Large intestine (tissue), 3 donors: ENCODE results near the gene IGFALS. TPM values are rescaled to one million over a fixed set of nuclear protein-coding genes. Genes with fewer than 3 reads are reported as not detected.

Experiments used
- DNase-seq, 2 donors: peaks; one replicate each; pipeline versions ENCODE4 v3.0.0 to v3.0.0-alpha.2; 2013
- H3K27ac ChIP-seq: one replicate; pipeline ENCODE4 v1.5.1; 2013; ENCODE audit warnings: low read length
- H3K27me3 ChIP-seq: 2 replicates; pipeline ENCODE4 v1.6.1; 2013; ENCODE audit warnings: low read length; ENCODE audit not compliant: control insufficient read depth, insufficient read depth
- H3K36me3 ChIP-seq: 2 replicates; pipeline ENCODE4 v1.6.1; 2013; ENCODE audit warnings: low read length; ENCODE audit not compliant: control insufficient read depth, insufficient read depth
- H3K4me1 ChIP-seq: one replicate; pipeline ENCODE4 v1.6.1; 2013; ENCODE audit warnings: low read length; ENCODE audit not compliant: control insufficient read depth, insufficient read depth
- H3K4me3 ChIP-seq: one replicate; pipeline ENCODE4 v1.5.1; 2013; ENCODE audit warnings: low read length
- H3K9me3 ChIP-seq: one replicate; pipeline ENCODE4 v1.6.1; 2013; ENCODE audit warnings: mild to moderate bottlenecking, low read depth, low read length, moderate library complexity; ENCODE audit not compliant: control insufficient read depth
- WGBS: methylation state at CpG from one replicate; pipeline ENCODE4 v1.1.5; 2013; ENCODE audit warnings: low lambda C conversion rate; ENCODE audit not compliant: insufficient coverage; 5-methylcytosine and 5-hydroxymethylcytosine counted together
- polyA plus RNA-seq: library from polyadenylated mRNA; unstranded; fragments of 120-200 nt; gene quantifications from one replicate; pipeline ENCODE4 v1.2.1, GENCODE V29; 2013

Gene IGFALS
- polyA plus RNA-seq, 1 donor, result 8.3 TPM

GRCh38 chr16:1741553-1742165, 51.8 kb downstream of the IGFALS start:
- no peak overlapping the region for H3K4me3 ChIP-seq
- no peaks in the 10 kb centered on the region for H3K4me1 ChIP-seq
- peaks cover 9% of the 10 kb centered on the region for H3K9me3 ChIP-seq
- no peaks in the 10 kb centered on the region for H3K27me3 ChIP-seq
- H3K27ac ChIP-seq, result no peak overlapping the region
- H3K36me3 ChIP-seq, result peaks cover 47% of the 10 kb centered on the region
- no peak for DNase-seq
- WGBS, result no CpG with 5 or more reads among the region's 19 CpGs

GRCh38 chr16:1740781-1741490, 52.6 kb downstream of the IGFALS start:
- H3K27ac ChIP-seq, result no peak overlapping the region
- H3K4me1 ChIP-seq, result no peaks in the 10 kb centered on the region
- peaks cover 16% of the 10 kb centered on the region for H3K9me3 ChIP-seq
- WGBS, result no CpG with 5 or more reads among the region's 30 CpGs
- H3K36me3 ChIP-seq, result peaks cover 42% of the 10 kb centered on the region
- H3K27me3 ChIP-seq, result no peaks in the 10 kb centered on the region
- H3K4me3 ChIP-seq, result no peak overlapping the region
- DNase-seq, result no peak

Other genes with a start within 250 kb of the IGFALS start
- 14.2 TPM for gene IFT140, start 181.6 kb downstream of the IGFALS start, polyA plus RNA-seq
- gene CRAMP1, start 181.3 kb downstream of the IGFALS start, polyA plus RNA-seq, result 22.0 TPM
- 52.2 TPM for gene JPT2, start 115.4 kb downstream of the IGFALS start, polyA plus RNA-seq
- gene MAPK8IP3, start 87.5 kb downstream of the IGFALS start, polyA plus RNA-seq, result 67.8 TPM
- gene NME3, start 22.2 kb downstream of the IGFALS start, polyA plus RNA-seq, result 57.7 TPM
- 12.2 TPM for gene EME2, start 20.9 kb downstream of the IGFALS start, polyA plus RNA-seq
- gene MRPS34, start 20.6 kb downstream of the IGFALS start, polyA plus RNA-seq, result 82.8 TPM
- gene SPSB3, start 11.1 kb downstream of the IGFALS start, polyA plus RNA-seq, result 36.5 TPM
- gene NUBP2, start 10.7 kb downstream of the IGFALS start, polyA plus RNA-seq, result 39.4 TPM
- 55.5 TPM for gene HAGH, start 33.1 kb upstream of the IGFALS start, polyA plus RNA-seq
- 49.6 TPM for gene FAHD1, start 33.5 kb upstream of the IGFALS start, polyA plus RNA-seq
- gene MEIOB, start 78.5 kb upstream of the IGFALS start, polyA plus RNA-seq, result 0.54 TPM
- gene HS3ST6, start 124.7 kb upstream of the IGFALS start, polyA plus RNA-seq, result 0.04 TPM
- 38.8 TPM for gene MSRB1, start 149.5 kb upstream of the IGFALS start, polyA plus RNA-seq
- gene RPL3L, start 161.0 kb upstream of the IGFALS start, polyA plus RNA-seq, result 0.22 TPM
- 128 TPM for gene NDUFB10, start 165.8 kb upstream of the IGFALS start, polyA plus RNA-seq
- gene RPS2, start 171.1 kb upstream of the IGFALS start, polyA plus RNA-seq, result 3,022 TPM
- 0.09 TPM for gene RNF151, start 173.2 kb upstream of the IGFALS start, polyA plus RNA-seq
- 32.9 TPM for gene TBL3, start 178.3 kb upstream of the IGFALS start, polyA plus RNA-seq
- gene NOXO1, start 187.8 kb upstream of the IGFALS start, polyA plus RNA-seq, result 2.8 TPM
- 48.5 TPM for gene GFER, start 190.5 kb upstream of the IGFALS start, polyA plus RNA-seq
- gene SYNGR3, start 196.3 kb upstream of the IGFALS start, polyA plus RNA-seq, result 4.2 TPM
- gene ZNF598, start 216.1 kb upstream of the IGFALS start, polyA plus RNA-seq, result 28.9 TPM
- 4.4 TPM for gene NPW, start 226.1 kb upstream of the IGFALS start, polyA plus RNA-seq
- 32.3 TPM for gene NHERF2, start 233.2 kb upstream of the IGFALS start, polyA plus RNA-seq